ENCODE results near the gene DPP10. TPM values are rescaled to one million over a fixed set of nuclear protein-coding genes. Genes with fewer than 3 reads are reported as not detected.

The DPP10 gene
- total and polyA plus RNA-seq, 4 donors, result 0.04 to 4.1 (median 0.48) TPM

DNA sequence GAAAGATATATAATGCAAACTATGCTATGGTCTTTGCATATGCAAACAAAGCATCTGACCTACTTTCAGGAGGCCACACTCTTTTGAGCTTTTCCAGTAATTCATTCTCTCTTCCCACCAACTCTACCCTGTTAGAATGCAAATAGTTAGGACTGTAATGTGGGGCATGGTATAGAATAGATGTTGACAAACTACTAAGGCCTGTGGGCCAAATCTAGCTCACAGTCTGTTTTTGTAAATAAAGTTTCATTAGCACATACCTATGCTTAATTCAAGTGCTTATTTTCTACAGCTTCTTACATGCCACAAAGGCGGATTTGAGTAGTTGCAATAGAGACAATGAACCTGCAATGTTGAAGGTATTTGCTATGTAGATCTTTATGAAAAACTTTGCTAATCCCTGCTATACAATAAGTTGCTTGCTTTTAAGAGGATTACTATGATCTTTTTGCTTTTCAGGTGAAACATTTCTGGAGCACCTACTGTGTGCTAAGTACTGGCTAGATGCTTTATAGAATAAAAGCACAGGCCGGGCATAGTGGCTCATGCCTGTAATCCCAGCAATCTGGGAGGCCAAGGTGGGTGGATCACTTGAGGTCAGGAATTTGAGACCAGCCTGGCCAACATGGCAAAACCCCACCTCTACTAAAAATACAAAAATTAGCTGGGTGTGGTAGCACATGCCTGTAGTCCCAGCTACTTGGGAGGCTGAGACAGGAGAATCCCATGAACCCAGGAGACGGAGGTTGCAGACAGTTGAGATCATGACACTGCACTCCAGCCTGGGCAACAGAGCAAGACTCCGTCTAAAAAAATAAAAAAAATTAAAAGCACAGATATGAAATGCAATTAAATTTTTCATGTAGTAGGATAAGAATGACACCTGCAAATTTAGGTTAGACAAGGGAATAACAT, 267.8 kb downstream of the DPP10 start:
- DNase-seq (ENCODE audit: low spot score), result no peak
- WGBS, result 64% methylated on average over 4 of the region's 4 CpGs

DNA sequence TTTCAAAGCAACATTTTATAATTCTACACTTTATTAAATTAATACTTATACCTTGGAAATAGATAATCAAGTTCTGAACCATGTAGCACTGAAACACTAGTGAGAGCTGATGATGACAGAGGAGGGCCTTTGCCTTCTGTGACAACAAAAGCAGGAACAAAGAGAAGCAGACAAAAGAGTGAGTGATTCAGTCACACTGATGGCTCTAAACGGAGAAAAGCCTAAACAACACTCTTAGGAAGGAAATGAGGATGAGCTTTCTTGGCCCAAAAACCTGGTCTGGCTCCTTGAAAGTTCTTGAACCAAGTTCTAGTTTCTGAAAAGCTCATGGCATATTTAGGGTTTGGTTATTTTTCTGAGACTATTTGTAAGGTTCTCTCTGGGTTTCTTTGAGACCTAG, 271.9 kb downstream of the DPP10 start:
- Histone ChIP-seq H3K36me3 (ENCODE audit: control insufficient read depth in 4 of 4, insufficient read depth in 3 of 4, low read depth in 1 of 4, low read length in 3 of 4) (no peaks in the 10 kb centered on the region), H3K9me3 (ENCODE audit: control insufficient read depth in 4 of 4, low read length in 3 of 4) (no peaks in the 10 kb centered on the region), H3K9ac (ENCODE audit: low read depth in 1 of 2, low read length in 2 of 2) (no peak overlapping the region), H3K4me3 (ENCODE audit: low read depth in 1 of 3, low read length in 3 of 3) (no peak overlapping the region), H3K27me3 (ENCODE audit: control insufficient read depth in 4 of 4, insufficient read depth in 4 of 4, low read length in 3 of 4) (no peaks in the 10 kb centered on the region), H3K27ac (ENCODE audit: low read depth in 1 of 2, low read length in 2 of 2) (no peak overlapping the region), H3K4me1 (ENCODE audit: control insufficient read depth in 4 of 4, insufficient read depth in 4 of 4, low read length in 3 of 4) (no peaks in the 10 kb centered on the region)
- DNase-seq (ENCODE audit: low spot score), result no peak
- WGBS, result 15% methylated on average over 1 of the region's 1 CpG
- TF ChIP-seq, protein P1, sequence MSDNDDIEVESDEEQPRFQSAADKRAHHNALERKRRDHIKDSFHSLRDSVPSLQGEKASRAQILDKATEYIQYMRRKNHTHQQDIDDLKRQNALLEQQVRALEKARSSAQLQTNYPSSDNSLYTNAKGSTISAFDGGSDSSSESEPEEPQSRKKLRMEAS (IDR thresholded peaks at IDR 0.05), result no peak
- TF ChIP-seq HNF4G (IDR thresholded peaks at IDR 0.05) (no peak), HNF4A (conservative IDR thresholded peaks at IDR 0.05) (no peak), JUND (IDR thresholded peaks at IDR 0.05) (no peak), YY1 (IDR thresholded peaks at IDR 0.05) (no peak), RXRA (IDR thresholded peaks at IDR 0.05) (no peak), FOXA2 (IDR thresholded peaks at IDR 0.05) (no peak), FOXA1 (IDR thresholded peaks at IDR 0.05) (no peak)
- TF ChIP-seq, protein P2, sequence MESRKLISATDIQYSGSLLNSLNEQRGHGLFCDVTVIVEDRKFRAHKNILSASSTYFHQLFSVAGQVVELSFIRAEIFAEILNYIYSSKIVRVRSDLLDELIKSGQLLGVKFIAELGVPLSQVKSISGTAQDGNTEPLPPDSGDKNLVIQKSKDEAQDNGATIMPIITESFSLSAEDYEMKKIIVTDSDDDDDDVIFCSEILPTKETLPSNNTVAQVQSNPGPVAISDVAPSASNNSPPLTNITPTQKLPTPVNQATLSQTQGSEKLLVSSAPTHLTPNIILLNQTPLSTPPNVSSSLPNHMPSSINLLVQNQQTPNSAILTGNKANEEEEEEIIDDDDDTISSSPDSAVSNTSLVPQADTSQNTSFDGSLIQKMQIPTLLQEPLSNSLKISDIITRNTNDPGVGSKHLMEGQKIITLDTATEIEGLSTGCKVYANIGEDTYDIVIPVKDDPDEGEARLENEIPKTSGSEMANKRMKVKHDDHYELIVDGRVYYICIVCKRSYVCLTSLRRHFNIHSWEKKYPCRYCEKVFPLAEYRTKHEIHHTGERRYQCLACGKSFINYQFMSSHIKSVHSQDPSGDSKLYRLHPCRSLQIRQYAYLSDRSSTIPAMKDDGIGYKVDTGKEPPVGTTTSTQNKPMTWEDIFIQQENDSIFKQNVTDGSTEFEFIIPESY (IDR thresholded peaks at IDR 0.05), result no peak
- TF ChIP-seq, protein P3, sequence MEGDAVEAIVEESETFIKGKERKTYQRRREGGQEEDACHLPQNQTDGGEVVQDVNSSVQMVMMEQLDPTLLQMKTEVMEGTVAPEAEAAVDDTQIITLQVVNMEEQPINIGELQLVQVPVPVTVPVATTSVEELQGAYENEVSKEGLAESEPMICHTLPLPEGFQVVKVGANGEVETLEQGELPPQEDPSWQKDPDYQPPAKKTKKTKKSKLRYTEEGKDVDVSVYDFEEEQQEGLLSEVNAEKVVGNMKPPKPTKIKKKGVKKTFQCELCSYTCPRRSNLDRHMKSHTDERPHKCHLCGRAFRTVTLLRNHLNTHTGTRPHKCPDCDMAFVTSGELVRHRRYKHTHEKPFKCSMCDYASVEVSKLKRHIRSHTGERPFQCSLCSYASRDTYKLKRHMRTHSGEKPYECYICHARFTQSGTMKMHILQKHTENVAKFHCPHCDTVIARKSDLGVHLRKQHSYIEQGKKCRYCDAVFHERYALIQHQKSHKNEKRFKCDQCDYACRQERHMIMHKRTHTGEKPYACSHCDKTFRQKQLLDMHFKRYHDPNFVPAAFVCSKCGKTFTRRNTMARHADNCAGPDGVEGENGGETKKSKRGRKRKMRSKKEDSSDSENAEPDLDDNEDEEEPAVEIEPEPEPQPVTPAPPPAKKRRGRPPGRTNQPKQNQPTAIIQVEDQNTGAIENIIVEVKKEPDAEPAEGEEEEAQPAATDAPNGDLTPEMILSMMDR (IDR thresholded peaks at IDR 0.05; ENCODE audit: low read depth, low read length, missing input control), result no peak

More for the DNA sequence above, 267.8 kb downstream of the DPP10 start:
- Histone ChIP-seq H3K4me3 (ENCODE audit: low read depth in 1 of 3, low read length in 3 of 3) (no peak overlapping the region), H3K9ac (ENCODE audit: low read depth in 1 of 2, low read length in 2 of 2) (no peak overlapping the region), H3K27ac (ENCODE audit: low read depth in 1 of 2, low read length in 2 of 2) (no peak overlapping the region), H3K36me3 (ENCODE audit: control insufficient read depth in 4 of 4, insufficient read depth in 3 of 4, low read depth in 1 of 4, low read length in 3 of 4) (no peaks in the 10 kb centered on the region), H3K9me3 (ENCODE audit: control insufficient read depth in 4 of 4, low read length in 3 of 4) (no peaks in the 10 kb centered on the region), H3K4me1 (ENCODE audit: control insufficient read depth in 4 of 4, insufficient read depth in 4 of 4, low read length in 3 of 4) (no peaks in the 10 kb centered on the region), H3K27me3 (ENCODE audit: control insufficient read depth in 4 of 4, insufficient read depth in 4 of 4, low read length in 3 of 4) (no peaks in the 10 kb centered on the region)
- TF ChIP-seq, protein P4, sequence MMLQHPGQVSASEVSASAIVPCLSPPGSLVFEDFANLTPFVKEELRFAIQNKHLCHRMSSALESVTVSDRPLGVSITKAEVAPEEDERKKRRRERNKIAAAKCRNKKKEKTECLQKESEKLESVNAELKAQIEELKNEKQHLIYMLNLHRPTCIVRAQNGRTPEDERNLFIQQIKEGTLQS (IDR thresholded peaks at IDR 0.05), result no peak
- TF ChIP-seq TAF1 (conservative IDR thresholded peaks at IDR 0.05), result no peak
- TF ChIP-seq, protein P1 (IDR thresholded peaks at IDR 0.05), result no peak
- no peak for TF ChIP-seq EGR1 (IDR thresholded peaks at IDR 0.05; ENCODE audit: low read depth in 2 of 2)
- no peak for TF ChIP-seq YY1 (IDR thresholded peaks at IDR 0.05)
- no peak for TF ChIP-seq GABPA (IDR thresholded peaks at IDR 0.05 in 1 of 2, conservative IDR thresholded peaks at IDR 0.05 in 1 of 2)
- no peak for TF ChIP-seq RXRA (IDR thresholded peaks at IDR 0.05)
- TF ChIP-seq, protein P3 (IDR thresholded peaks at IDR 0.05; ENCODE audit: low read depth, low read length, missing input control), result no peak

Measured in liver (tissue), 9 donors.